Heart right ventricle (tissue), 16 donors: ENCODE data around the gene KRTAP5-1. TPM values are rescaled to one million over a fixed set of nuclear protein-coding genes. Genes with fewer than 3 reads are reported as not detected.

Experiments
- ATAC-seq, 8 donors: fragments of 200-7000 bp; cut with Tn5 transposase; one replicate each; pipeline ENCODE4 v1.9.1; 2020; ENCODE audit warnings: mild to moderate bottlenecking in 8 of 8, moderate library complexity in 8 of 8, moderate number of reproducible peaks in 1 of 8
- DNase-seq, 2 donors: peaks; one replicate each; pipeline ENCODE4 v3.0.0-alpha.2; 2020
- H3K27ac ChIP-seq, 10 donors: fragments of 200-600 bp; sonication (generic) in 2 of 10; one replicate each; pipeline versions ENCODE4 v1.5.0 to v1.8.0; 2020 to 2022; ENCODE audit warnings: mild to moderate bottlenecking in 3 of 10
- H3K27me3 ChIP-seq, 7 donors: fragments of 200-600 bp; one replicate each; pipeline ENCODE4 v1.8.0; 2021 to 2022; ENCODE audit warnings: mild to moderate bottlenecking in 2 of 7
- H3K36me3 ChIP-seq, 9 donors: fragments of 200-600 bp; sonication (generic) in 1 of 9; one replicate each; pipeline versions ENCODE4 v1.5.0 to v1.8.0; 2020 to 2022; ENCODE audit warnings: mild to moderate bottlenecking in 2 of 9
- H3K4me1 ChIP-seq, 9 donors: fragments of 200-600 bp; sonication (generic) in 1 of 9; one replicate each; pipeline versions ENCODE4 v1.5.0 to v1.8.0; 2020 to 2022; ENCODE audit warnings: mild to moderate bottlenecking in 4 of 9
- H3K4me3 ChIP-seq, 10 donors: fragments of 200-600 bp; sonication (generic) in 2 of 10; one replicate each; pipeline versions ENCODE4 v1.5.0 to v1.8.0; 2020 to 2022; ENCODE audit warnings: mild to moderate bottlenecking in 7 of 10, moderate library complexity in 2 of 10
- H3K9me3 ChIP-seq, 11 donors: fragments of 200-600 bp in 10 of 11; sonication (generic) in 2 of 11; one replicate each; pipeline versions ENCODE4 v1.5.0 to v1.8.0; 2013 to 2022; ENCODE audit warnings: mild to moderate bottlenecking in 2 of 11, control low read depth in 1 of 11, moderate library complexity in 1 of 11
- CTCF ChIP-seq, 9 donors: fragments of 200-600 bp; sonication (generic) in 2 of 9; IDR thresholded peaks; one replicate each; pipeline versions ENCODE4 v1.5.0 to v1.8.0; 2021 to 2022; ENCODE audit warnings: antibody characterized with exemption in 9 of 9, mild to moderate bottlenecking in 5 of 9, moderate library complexity in 1 of 9
- WGBS, 2 donors: extraction: QIAGEN DNeasy Blood & Tissue Kit; methylation state at CpG; one replicate each; pipeline ENCODE4 v1.1.7; 2013; ENCODE audit warnings: inconsistent platforms in 1 of 2; 5-methylcytosine and 5-hydroxymethylcytosine counted together
- intact Hi-C, 10 donors: fragments of 100-400 bp; cut with DNase I; formaldehyde crosslinking; loops; one replicate each; pipeline versions ENCODE4 v1.11.1 to v1.14.2; 2022
- polyA plus RNA-seq, 2 donors: library from polyadenylated mRNA; stranded (reverse); fragments of 200-250 nt; gene quantifications; one replicate each; pipeline ENCODE4 v1.2.3, GENCODE V29; 2013
- total RNA-seq, 10 donors: library from RNA; stranded (reverse); fragmentation: NEBNext Ultra II Directional in 3 of 10; extraction: Animal tissue kit (Norgen Biotek cat#: 25700) in 3 of 10; gene quantifications; one replicate each; pipeline versions ENCODE4 v1.2.1 to v1.2.4, GENCODE V29; 2021 to 2023
- donor health status: Arrhythmogenic right ventricular cardiomyopathy.
- donor health status: ischemic (EF 13 %, LVEDD 7.1; RV severe dilation, severe dysfunction).
- donor health status: healthy with polysubstance abuse.
- donor health status: DM: no; HTN: yes; CAD: no.
- donor health status: DM: no; HTN: no; CAD: no.
- donor health status: ischemic (EF 25% LVEDD 6.9; RV normal size, moderate dysfunction).
- donor health status: ischemic (EF 25% LVEDD 5.7; RV mildly dilated, moderate dysfunction).
- donor health status: healthy.
- donor health status: DM: yes; HTN: yes; CAD: no.
- donor health status: Ischemic cardiomyopathy.
- donor health status: ischemic (EF 35%, LVEDD 5.7; RV mildly dilated, moderate dysfunction).
- donor health status: nonischemic (EF 11% LVEDD 7.7; RV severe dilation, severe dysfunction).
- donor health status: DM: yes; HTN: yes; CAD: no.
- donor health status: PGD.
- donor health status: ischemic (EF 29% LVEDD 5.4; RV normal size, mild dysfunction).
- donor health status: nonischemic (EF 23%, LVEDD 6.1; RV moderate dilation, normal function).

KRTAP5-1 gene
- total and polyA plus RNA-seq, 12 donors = not detected

- Histone ChIP-seq H3K27ac (peak overlapping the region; percentile 65 to 96 (median 82)), H3K9me3 (no peaks in the 10 kb centered on the region), H3K4me3 (peak overlapping the region in 9 of 10 donors; percentile 41 to 55 (median 52)), H3K36me3 (no peaks in the 10 kb centered on the region), H3K27me3 (peaks cover 0 to 53% (median 32%) of the 10 kb centered on the region in 7 donors), H3K4me1 (peaks cover 18 to 35% (median 29%) of the 10 kb centered on the region in 9 donors)
- DNase-seq = peak in 1 of 2 donors; percentile 8
- TF ChIP-seq CTCF (IDR thresholded peaks at IDR 0.05) = no peak
- peak in 7 of 8 donors; percentile 3 to 37 (median 18) for ATAC-seq
- WGBS, 2 donors = 17 to 18% methylated on average over 33 of the region's 33 CpGs
- intact Hi-C loops = loop anchor here in 7 of 10 donors (1.0 to 10.0 kb wide), 5 partner anchors 27 to 81 kb away; partner anchors contain the start of genes KRTAP5-5 (in 7 of the 7) and KRTAP5-4 (in 5 of the 7)
These were observed 37.5 kb downstream of the KRTAP5-1 start for GRCh38 chr11:1547467-1548098.

- Histone ChIP-seq H3K4me1 (peaks cover 16 to 30% (median 25%) of the 10 kb centered on the region in 9 donors), H3K27ac (peak overlapping the region in 9 of 10 donors; percentile 65 to 96 (median 82)), H3K36me3 (no peaks in the 10 kb centered on the region), H3K9me3 (no peaks in the 10 kb centered on the region), H3K27me3 (peaks cover 0 to 53% (median 32%) of the 10 kb centered on the region in 7 donors), H3K4me3 (peak overlapping the region in 9 of 10 donors; percentile 41 to 55 (median 52))
- WGBS, 2 donors = 1 to 2% methylated on average over 63 to 105 of the region's 106 CpGs
- ATAC-seq = peak; percentile 43 to 71 (median 52)
- intact Hi-C loops = loop anchor here in 8 of 10 donors (1.0 to 10.0 kb wide), 5 partner anchors 28 to 82 kb away; partner anchors contain the start of genes KRTAP5-5 (in 7 of the 8) and KRTAP5-4 (in 5 of the 8)
- DNase-seq = peak; percentile 40 to 56
- TF ChIP-seq CTCF (IDR thresholded peaks at IDR 0.05) = peak; percentile 43 to 89 (median 78)
These were observed 38.3 kb downstream of the KRTAP5-1 start for GRCh38 chr11:1546536-1547466.

- WGBS, 2 donors = 21 to 24% methylated on average over 18 of the region's 18 CpGs
- H3K36me3 ChIP-seq = no peaks in the 10 kb centered on the region
- peak in 1 of 8 donors; percentile 0 for ATAC-seq
- no peak for TF ChIP-seq CTCF (IDR thresholded peaks at IDR 0.05)
- H3K27me3 ChIP-seq = peaks cover 0 to 53% (median 32%) of the 10 kb centered on the region in 7 donors
- H3K9me3 ChIP-seq = no peaks in the 10 kb centered on the region
- peaks cover 16 to 30% (median 25%) of the 10 kb centered on the region in 9 donors for H3K4me1 ChIP-seq
- H3K27ac ChIP-seq = no peak overlapping the region
- intact Hi-C loops = loop anchor here in 8 of 10 donors (1.0 to 10.0 kb wide), 5 partner anchors 28 to 83 kb away; partner anchors contain the start of genes KRTAP5-5 (in 7 of the 8) and KRTAP5-4 (in 5 of the 8)
- DNase-seq = peak in 1 of 2 donors; percentile 5
- no peak overlapping the region for H3K4me3 ChIP-seq
These were observed 39.0 kb downstream of the KRTAP5-1 start for GRCh38 chr11:1546077-1546535.
